Activated T-cell treated with anti-CD3 and anti-CD28 coated beads, Interleukin-2, amount 50 U/mL, for 1 hour (primary cell): ENCODE measurements around the gene DACT2.

Experiments used
- DNase-seq: peaks from one replicate; pipeline ENCODE4 v3.0.0-alpha.2; 2020

DACT2 gene

DNA sequence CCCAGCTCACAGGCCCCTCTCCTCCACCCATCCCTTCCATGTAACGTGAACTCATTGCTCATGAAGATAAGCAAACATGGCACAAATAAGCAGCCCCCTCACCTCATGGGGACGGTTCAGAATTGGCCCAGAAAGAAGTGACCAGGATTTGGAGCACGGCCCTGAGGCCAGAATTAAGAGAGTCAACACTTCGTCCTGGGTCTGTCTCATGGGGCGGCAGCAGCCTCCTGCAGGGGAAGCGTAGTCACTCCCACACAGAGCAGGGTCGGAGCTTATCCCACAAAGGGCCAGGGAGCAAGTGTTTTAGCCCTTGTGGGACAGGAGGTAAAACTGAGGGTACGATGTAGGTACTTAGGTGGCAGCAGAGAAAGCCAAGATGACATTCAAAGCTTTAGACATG, 28.6 kb upstream of the DACT2 start:
- no peak for DNase-seq

- no peak for DNase-seq
Measured at GRCh38 chr6:168347615-168348014, 28.0 kb upstream of the DACT2 start.

GRCh38 chr6:168347053-168347452, 27.5 kb upstream of the DACT2 start:
- DNase-seq: no peak

DNA sequence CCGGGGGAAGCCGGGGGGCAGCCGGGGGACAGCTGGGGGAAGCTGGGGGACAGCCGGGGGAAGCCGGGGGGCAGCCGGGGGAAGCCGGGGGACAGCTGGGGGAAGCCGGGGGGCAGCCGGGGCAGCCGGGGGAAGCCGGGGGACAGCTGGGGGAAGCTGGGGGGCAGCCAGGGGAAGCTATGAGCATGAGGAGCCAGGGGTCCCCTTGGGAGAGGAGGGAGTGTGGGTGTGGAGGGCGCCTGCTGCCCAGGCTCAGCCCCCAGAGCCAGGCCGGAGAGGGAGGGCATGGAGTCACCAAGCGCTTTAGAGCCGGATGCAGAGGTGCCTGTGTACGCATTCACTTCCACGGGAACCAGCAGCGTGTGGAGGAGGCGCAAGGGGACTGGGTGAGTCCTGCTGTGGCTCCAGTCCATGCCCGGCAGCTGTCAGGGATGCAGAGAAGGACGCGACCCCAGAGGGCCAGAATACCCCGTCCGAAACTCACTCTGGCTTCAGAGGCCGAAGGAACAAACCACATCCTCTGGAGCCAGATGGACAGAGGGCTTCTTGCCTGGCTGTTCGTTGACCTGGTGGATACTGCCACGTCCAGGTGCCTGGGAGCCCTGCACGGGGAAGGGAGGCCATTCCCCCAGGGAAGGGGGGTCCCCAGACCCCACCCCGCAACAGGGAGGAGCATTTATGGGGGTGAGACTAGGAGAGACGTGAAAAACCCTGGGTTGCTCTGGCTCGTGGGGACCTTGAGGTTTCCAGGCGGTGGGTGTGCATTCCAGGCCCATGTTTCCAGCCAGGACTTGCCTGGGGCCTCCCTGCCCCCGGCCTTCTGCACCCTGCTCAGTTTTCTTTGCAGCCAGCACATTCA, 26.5 kb upstream of the DACT2 start:
- DNase-seq: no peak

GRCh38 chr6:168345266-168345665, 25.7 kb upstream of the DACT2 start:
- no peak for DNase-seq

DNA sequence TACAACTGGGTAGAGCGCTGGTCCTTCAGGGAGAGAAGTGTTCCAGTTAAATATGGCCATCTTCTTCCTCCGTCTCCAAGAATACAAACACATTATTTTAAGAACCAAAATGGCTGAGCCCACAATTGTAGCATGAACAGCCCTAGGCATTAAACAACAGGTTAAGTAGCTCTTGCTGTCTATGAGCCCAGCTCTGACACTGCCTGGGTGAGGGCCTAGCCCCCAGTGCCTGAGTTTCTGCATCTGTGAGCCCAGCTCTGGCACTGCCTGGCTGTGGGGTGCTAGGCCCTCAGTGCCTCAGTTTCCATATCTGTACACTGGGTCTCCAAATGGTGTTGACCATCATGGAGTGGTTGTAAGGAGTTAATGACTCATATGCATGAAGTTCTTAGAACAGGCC, 24.8 kb upstream of the DACT2 start:
- no peak for DNase-seq

DNA sequence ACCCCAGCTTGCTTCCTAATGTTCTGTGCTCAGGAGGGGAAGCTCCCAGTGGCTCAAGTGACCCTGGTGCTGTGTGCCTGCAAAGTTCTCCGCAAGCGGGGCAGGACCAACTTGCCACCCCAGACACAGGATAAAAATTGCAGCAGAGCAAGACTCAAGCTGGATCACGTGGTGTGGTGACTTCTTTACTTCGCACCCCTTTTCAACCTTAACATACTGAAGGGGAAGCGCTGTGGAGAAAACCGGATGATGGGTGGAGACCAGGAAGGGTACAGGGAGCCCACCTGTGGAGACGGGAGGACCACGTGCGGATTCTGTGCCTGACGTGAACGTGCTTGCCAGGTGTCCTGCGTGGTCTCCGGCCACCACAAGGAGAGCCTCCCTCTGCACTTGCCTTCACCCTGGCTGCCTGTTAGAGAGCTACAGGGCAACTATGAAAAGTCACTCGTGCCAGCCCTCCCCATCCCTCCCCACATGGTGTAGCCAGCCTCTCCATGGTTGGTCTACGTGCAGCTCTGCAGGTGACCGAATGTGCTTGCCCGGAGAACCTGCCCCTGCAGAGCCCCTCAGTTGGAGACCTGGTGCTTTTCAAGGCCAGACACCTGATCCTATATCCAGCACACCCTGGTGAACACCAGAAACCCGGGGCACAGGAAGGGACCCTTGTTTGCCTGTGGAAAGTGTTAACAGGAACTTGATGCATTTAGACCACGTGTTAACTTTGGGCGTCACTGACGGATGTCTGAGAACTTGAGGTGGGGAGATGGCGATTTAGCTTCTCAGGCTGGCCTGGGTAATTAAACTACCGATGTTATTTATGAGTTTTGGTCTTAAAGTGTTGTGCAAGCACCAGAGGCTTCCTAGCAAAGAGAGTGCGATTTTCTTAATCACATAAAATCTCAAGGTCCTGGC, 23.9 kb upstream of the DACT2 start:
- DNase-seq: no peak

DNA sequence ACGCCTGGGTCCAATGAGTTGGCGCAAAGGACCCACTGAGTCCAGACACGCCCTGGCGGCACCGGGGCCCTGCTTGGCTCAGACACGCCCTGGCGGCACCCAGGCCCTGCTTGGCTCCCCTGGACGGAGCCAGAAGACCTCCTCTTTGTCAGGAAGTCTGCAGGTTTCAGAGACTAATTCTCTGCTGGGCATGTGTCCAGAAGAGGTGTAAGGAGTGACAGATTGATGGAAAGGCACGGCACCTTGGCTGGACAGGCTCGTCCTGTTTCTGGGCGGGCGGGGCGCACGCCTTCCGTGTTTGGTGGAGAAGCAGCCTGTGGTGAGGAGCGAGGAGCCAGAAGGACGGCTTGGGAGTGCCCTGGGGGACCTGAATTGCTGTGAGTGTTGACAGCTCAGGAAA, 23.1 kb upstream of the DACT2 start:
- DNase-seq: no peak

GRCh38 chr6:168341280-168341900, 21.8 kb upstream of the DACT2 start:
- DNase-seq: no peak

GRCh38 chr6:168340819-168341218, 21.2 kb upstream of the DACT2 start:
- no peak for DNase-seq

GRCh38 chr6:168338777-168339176, 19.2 kb upstream of the DACT2 start:
- no peak for DNase-seq

DNA sequence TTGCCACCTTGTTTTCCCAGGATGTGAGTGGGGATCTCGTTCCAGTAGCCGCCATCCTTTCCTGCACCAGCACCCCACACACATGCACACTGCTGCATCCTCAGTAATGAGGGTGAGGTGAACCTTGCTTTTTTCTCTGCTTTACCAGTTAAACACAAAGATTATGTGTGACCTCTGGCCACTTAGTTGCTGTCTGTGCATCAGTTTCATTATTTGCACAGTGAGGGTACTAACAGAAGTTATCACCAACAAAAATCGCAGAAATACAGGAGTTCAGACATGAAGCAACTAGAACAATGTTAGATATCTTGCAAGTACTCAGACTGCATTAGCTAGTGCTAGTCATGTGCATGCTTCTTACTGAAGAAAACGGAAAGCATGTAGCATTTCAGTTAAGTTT, 17.4 kb upstream of the DACT2 start:
- DNase-seq: no peak

DNA sequence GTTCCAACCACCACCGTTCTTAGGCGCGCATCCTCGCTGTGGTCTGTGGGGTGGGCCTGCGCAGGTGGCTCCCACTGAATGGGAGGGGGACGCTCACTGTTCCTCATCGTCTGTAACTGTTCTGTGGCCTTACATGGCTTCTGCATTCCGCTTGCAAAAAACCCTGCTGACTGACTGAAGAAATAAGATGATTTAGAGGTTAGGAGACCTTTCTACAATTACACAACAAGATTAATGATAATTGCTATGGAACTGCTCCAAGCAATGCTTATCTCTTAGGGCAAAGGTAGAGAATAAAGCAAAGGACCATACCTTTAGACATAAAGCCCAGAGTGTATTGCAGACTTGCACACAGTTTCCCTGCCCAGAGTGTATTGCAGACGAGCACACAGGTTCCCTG, 14.4 kb upstream of the DACT2 start:
- no peak for DNase-seq

GRCh38 chr6:168333491-168333890, 13.9 kb upstream of the DACT2 start:
- DNase-seq: no peak

- no peak for DNase-seq
Measured at GRCh38 chr6:168333039-168333438, 13.5 kb upstream of the DACT2 start.

DNA sequence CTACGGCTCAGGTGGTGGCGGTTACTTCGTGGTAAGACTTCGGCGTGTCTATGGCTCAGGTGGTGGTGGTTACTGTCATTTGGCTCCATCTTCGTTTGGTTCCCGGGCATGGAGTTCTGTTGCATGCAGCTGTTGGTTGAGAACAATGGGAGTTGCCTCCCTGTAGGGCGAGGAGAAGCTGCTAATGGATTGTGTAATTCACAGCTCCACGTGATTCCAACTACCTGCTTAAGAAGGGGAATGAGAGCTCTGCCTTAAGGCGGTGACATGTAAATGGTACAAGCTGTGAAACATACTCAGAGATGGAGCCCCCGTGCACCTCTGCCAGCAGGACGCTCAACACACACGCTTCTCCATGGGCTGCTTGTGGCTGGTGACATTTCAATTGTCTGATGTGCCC, 12.4 kb upstream of the DACT2 start:
- no peak for DNase-seq

- no peak for DNase-seq
Measured at GRCh38 chr6:168331058-168331457, 11.5 kb upstream of the DACT2 start.

DNA sequence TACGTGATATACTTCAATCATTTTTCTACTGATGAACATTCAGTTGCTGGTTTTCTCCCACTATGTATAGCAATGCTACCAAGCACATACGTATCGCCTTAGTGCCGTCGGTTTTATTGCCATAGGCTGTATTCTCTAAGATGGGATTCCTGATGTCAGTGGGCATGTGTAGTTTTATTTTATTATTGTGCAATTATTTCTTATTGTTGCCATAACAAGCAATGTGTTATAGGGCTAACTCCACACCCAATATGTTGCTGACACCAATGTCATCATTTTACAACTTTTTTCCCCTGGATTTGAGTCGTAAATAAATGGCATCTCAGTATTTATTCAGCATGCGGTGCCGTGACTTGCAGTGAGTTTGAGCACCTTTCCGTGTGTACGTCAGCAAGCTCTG, 10.8 kb upstream of the DACT2 start:
- no peak for DNase-seq

- DNase-seq: no peak
Measured at GRCh38 chr6:168328086-168328485, 8.5 kb upstream of the DACT2 start.

DNA sequence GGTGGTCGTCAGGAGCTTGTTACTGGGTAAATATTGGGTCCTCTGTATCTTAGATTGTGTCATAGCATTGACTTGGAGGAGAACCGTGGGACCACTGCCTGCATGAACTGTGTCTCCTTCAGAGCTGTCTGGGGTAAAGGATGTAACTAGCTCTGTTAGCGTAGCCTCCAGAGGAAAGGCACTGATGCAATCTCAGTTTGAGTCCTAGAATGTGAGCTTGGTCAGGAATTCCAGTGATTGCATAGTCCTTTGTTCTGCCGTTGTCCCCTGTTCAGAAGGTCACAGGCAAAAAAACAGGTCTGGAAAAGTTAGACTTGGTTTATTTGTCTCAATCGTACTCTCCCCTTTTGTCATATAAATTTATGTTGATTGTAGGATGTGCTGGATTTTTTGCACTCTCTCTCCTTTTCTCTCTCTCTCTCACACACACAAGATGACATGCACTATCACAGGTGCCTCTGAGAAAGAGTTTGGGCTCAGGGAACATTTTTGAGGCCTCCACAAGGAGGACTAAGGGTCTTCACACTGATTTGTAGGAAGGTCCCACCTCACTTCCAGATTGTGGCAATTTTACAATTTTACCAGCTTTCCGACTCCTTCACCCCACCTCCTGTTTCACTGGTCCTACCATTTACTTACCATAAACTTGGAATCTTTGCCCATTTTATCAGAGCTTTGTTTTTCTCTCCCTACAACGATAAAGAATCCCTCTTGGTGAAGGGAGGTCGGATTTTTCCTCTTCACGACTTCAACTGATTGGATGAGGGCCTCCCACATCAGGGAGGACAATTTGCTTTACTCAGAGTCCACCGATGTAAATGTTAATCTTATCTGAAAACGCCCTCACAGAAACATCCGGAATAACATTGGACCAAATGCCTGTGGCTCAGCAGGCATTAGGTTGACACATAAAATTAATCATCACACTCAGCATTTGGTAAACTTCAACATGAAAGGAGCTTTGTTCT, 7.0 kb upstream of the DACT2 start:
- no peak for DNase-seq

DNA sequence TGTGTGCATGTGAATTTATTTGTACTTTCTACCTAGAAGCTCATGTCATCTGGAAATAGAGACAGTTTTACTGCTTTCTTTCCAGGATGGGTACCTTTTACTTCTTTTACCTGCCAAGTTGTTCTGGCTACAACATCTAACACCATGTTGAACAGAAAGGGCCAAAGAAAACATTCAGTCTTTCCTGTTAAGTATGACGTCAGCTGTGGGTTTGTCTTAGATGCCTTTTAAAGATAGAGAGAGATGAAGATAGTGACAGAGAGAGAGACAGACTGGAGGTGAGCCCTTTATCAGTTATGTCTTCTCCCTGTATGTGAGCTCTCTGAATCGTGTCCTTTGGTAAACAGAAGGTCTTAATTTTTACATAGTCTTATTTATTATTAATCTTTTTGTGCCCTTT, 3.4 kb upstream of the DACT2 start:
- no peak for DNase-seq

- DNase-seq: no peak
Measured at GRCh38 chr6:168320634-168321033, 1.1 kb upstream of the DACT2 start.
